ENCODE results near the gene ACIN1. TPM values are rescaled to one million over a fixed set of nuclear protein-coding genes. Genes with fewer than 3 reads are reported as not detected.

ACIN1 gene
- total RNA-seq, 3 donors from 2014 or later (not counting 1 experiment from before 2014, with no cell fraction given), result 321 to 395 (median 347) TPM

DNA sequence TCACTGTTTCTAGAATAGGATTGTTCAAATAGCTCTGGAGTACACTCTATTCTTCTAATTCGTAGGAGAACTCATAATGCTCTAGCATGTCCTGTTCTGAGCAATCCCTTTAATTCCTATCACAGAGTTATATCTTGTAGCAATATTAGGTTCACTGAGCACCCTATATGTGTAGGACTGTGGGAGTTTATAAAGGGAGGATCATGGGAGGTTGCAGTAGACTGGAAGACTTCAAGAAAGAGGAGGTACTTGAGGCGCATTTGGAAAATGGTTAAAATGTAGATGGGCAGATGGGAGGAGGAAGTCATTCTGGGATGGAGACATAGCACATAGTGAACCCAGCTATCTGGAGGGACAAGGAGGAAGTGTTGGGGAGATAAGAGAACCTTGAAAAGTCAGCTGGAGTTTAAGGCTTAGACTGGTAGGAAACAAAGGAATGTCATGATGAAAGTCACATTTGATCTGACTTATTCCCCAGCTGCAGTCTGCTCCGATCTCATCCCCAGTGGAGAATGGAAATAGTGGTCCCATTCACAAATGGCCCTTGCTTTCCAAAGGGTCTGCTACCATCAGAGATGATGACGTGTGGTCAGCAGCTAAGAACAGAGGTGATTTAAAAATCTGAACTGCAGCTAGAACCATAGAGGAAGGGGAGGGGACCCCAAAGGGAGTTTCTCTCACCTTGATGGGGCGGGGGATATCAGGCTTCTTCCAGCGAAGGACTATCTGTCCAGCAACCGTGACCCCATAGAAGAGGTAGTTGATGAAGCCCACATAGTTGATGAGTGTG, 34.2 kb upstream of the ACIN1 start:
- Mint-ChIP-seq H3K4me3 (no peak overlapping the region), H3K4me1 (no peaks in the 10 kb centered on the region), H3K9me3 (no peaks in the 10 kb centered on the region), H3K36me3 (no peaks in the 10 kb centered on the region), H3K27ac (no peak overlapping the region), H3K27me3 (ENCODE audit: low read depth in 2 of 2) (peaks cover 11 to 16% of the 10 kb centered on the region in 2 donors)
- H3K9me3 ChIP-seq (ENCODE audit: control insufficient read depth, insufficient read depth, low read length), result no peaks in the 10 kb centered on the region
- H3K27ac ChIP-seq (ENCODE audit: low read length), result no peak overlapping the region
- H3K4me1 ChIP-seq (ENCODE audit: control insufficient read depth, insufficient read depth, low read length), result no peaks in the 10 kb centered on the region
- no peaks in the 10 kb centered on the region for H3K36me3 ChIP-seq (ENCODE audit: control insufficient read depth, insufficient read depth, low read length)
- 92% methylated on average over 6 of the region's 7 CpGs for WGBS (ENCODE audit: insufficient coverage)
- H3K4me3 ChIP-seq (ENCODE audit: low read length), result no peak overlapping the region
- intact Hi-C loops (cut with micrococcal nuclease), result no loop called here
- DNase-seq (no peak), ATAC-seq (no peak)
- H3K27me3 ChIP-seq (ENCODE audit: control insufficient read depth, insufficient read depth, low read length), result no peaks in the 10 kb centered on the region
- TF ChIP-seq, protein P1, sequence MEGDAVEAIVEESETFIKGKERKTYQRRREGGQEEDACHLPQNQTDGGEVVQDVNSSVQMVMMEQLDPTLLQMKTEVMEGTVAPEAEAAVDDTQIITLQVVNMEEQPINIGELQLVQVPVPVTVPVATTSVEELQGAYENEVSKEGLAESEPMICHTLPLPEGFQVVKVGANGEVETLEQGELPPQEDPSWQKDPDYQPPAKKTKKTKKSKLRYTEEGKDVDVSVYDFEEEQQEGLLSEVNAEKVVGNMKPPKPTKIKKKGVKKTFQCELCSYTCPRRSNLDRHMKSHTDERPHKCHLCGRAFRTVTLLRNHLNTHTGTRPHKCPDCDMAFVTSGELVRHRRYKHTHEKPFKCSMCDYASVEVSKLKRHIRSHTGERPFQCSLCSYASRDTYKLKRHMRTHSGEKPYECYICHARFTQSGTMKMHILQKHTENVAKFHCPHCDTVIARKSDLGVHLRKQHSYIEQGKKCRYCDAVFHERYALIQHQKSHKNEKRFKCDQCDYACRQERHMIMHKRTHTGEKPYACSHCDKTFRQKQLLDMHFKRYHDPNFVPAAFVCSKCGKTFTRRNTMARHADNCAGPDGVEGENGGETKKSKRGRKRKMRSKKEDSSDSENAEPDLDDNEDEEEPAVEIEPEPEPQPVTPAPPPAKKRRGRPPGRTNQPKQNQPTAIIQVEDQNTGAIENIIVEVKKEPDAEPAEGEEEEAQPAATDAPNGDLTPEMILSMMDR (IDR thresholded peaks at IDR 0.05), result no peak

DNA sequence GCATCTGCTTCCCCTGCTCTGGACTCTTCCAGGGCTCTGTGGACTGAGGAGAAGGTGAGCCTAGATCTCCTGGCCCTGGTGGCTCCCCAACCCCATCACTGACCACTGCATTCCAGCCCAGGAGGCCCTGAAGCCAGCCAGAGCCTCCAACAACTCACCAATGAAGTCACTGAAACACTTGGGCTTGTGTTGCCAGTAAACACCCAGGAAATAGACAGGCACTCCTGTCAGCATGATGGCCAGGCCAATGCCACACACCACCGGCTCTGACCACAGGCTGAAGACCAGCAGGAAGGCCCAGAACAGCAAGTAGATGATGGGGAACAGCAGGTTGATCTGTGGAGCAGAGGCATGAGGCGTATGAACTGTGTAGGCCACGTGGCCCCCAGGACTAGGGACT, 32.9 kb upstream of the ACIN1 start:
- Histone ChIP-seq H3K36me3 (ENCODE audit: control insufficient read depth, insufficient read depth, low read length) (no peaks in the 10 kb centered on the region), H3K9me3 (ENCODE audit: control insufficient read depth, insufficient read depth, low read length) (no peaks in the 10 kb centered on the region), H3K4me3 (ENCODE audit: low read length) (no peak overlapping the region), H3K27ac (ENCODE audit: low read length) (no peak overlapping the region), H3K27me3 (ENCODE audit: control insufficient read depth, insufficient read depth, low read length) (no peaks in the 10 kb centered on the region), H3K4me1 (ENCODE audit: control insufficient read depth, insufficient read depth, low read length) (no peaks in the 10 kb centered on the region)
- no peak for DNase-seq
- ATAC-seq, result no peak
- Mint-ChIP-seq H3K4me3 (no peak overlapping the region), H3K27me3 (ENCODE audit: low read depth in 2 of 2) (peaks cover 11 to 20% of the 10 kb centered on the region in 2 donors), H3K4me1 (no peaks in the 10 kb centered on the region), H3K36me3 (no peaks in the 10 kb centered on the region), H3K9me3 (no peaks in the 10 kb centered on the region), H3K27ac (no peak overlapping the region)
- TF ChIP-seq, protein P1 (IDR thresholded peaks at IDR 0.05), result no peak
- WGBS (ENCODE audit: insufficient coverage), result 80% methylated on average over 3 of the region's 3 CpGs
- intact Hi-C loops (cut with micrococcal nuclease), result no loop called here

DNA sequence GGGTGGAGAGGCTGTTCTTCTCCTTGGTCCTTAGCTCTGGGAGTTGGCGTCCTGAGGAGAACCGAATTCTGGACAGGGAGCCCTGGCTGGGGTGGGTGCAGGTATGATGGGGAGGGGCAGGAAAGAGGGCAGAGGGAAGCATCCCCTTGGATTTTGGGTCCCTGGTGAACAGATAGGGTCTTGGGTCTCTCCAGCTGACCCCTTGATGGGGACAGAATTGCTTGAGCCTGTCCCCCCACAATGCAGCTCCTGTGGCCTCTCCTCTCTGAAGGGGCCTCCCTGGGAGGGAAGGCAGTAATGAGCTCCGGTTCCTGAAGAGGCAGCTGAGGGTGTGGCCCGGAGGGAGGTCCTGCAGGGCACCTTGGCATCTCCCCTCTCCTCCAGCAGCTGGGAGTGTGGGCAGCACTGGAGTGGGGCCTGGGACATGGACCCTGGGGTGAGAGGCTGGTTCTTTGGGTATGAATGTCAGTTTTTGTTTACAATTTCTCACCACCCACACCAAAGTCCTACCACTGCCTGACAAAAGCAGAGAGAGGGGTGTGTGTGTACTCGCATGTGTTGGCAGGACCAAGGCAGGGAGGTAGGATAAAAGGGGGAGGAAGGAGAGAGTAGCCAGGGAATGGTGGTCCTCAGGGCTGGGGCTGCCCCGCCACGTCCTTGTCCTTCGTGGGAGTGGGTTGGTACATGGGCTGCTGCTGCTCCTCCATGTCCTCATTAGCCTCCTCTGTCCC, 31.8 kb upstream of the ACIN1 start:
- no peak overlapping the region for H3K4me3 ChIP-seq (ENCODE audit: low read length)
- TF ChIP-seq, protein P1 (IDR thresholded peaks at IDR 0.05), result no peak
- Mint-ChIP-seq H3K27ac (no peak overlapping the region), H3K36me3 (no peaks in the 10 kb centered on the region), H3K4me3 (no peak overlapping the region), H3K4me1 (no peaks in the 10 kb centered on the region), H3K27me3 (ENCODE audit: low read depth in 2 of 2) (peaks cover 11 to 24% of the 10 kb centered on the region in 2 donors), H3K9me3 (no peaks in the 10 kb centered on the region)
- no peak overlapping the region for H3K27ac ChIP-seq (ENCODE audit: low read length)
- H3K27me3 ChIP-seq (ENCODE audit: control insufficient read depth, insufficient read depth, low read length), result no peaks in the 10 kb centered on the region
- H3K9me3 ChIP-seq (ENCODE audit: control insufficient read depth, insufficient read depth, low read length), result no peaks in the 10 kb centered on the region
- H3K4me1 ChIP-seq (ENCODE audit: control insufficient read depth, insufficient read depth, low read length), result peaks cover under 1% of the 10 kb centered on the region
- H3K36me3 ChIP-seq (ENCODE audit: control insufficient read depth, insufficient read depth, low read length), result no peaks in the 10 kb centered on the region
- DNase-seq (no peak), ATAC-seq (no peak)
- intact Hi-C loops (cut with micrococcal nuclease), result no loop called here
- WGBS (ENCODE audit: insufficient coverage), result 86% methylated on average over 8 of the region's 8 CpGs
